Measurements from ENCODE around the gene FBXL3.

DNA sequence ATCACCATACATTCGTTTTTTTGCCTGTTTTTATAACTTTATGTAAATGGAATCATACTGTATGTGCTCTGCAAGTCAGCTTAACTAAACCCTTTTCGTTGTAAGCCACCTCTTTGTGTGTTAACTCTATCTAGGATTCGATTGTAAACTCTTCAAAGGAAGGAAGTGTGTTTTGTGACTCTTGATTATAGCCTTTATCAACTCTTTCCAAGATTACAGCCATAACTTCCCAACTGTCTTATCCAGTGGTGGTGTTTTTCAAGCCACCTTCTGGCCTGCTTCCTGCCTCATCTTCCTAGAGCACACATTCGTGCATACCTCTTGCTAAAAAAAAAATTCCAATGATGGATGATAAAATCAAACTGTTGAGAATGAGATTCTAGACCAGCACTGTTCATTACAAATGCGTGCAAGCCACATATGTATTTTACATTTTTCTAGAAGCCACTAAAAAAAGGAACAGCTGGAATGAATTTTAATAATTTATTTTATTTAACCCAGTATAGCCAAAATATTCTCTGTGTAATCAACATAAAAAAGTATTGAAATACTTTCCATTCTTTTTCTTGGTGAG is 12.0 kb upstream of the FBXL3 start:
- no peak for TF ChIP-seq POLR2A (IDR thresholded peaks at IDR 0.05)
- TF ChIP-seq, protein P1, sequence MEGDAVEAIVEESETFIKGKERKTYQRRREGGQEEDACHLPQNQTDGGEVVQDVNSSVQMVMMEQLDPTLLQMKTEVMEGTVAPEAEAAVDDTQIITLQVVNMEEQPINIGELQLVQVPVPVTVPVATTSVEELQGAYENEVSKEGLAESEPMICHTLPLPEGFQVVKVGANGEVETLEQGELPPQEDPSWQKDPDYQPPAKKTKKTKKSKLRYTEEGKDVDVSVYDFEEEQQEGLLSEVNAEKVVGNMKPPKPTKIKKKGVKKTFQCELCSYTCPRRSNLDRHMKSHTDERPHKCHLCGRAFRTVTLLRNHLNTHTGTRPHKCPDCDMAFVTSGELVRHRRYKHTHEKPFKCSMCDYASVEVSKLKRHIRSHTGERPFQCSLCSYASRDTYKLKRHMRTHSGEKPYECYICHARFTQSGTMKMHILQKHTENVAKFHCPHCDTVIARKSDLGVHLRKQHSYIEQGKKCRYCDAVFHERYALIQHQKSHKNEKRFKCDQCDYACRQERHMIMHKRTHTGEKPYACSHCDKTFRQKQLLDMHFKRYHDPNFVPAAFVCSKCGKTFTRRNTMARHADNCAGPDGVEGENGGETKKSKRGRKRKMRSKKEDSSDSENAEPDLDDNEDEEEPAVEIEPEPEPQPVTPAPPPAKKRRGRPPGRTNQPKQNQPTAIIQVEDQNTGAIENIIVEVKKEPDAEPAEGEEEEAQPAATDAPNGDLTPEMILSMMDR (IDR thresholded peaks at IDR 0.05 in 8 of 11, conservative IDR thresholded peaks at IDR 0.05 in 3 of 11), result no peak

All from spleen (tissue), 7 donors.